ENCODE data around the gene FCRLB. TPM values are rescaled to one million over a fixed set of nuclear protein-coding genes. Genes with fewer than 3 reads are reported as not detected.
A peak's percentile ranks its signal among the peaks of the same experiment; 100 is the strongest.

FCRLB gene
- total RNA-seq, 1 donor, result 1.0 TPM

DNA sequence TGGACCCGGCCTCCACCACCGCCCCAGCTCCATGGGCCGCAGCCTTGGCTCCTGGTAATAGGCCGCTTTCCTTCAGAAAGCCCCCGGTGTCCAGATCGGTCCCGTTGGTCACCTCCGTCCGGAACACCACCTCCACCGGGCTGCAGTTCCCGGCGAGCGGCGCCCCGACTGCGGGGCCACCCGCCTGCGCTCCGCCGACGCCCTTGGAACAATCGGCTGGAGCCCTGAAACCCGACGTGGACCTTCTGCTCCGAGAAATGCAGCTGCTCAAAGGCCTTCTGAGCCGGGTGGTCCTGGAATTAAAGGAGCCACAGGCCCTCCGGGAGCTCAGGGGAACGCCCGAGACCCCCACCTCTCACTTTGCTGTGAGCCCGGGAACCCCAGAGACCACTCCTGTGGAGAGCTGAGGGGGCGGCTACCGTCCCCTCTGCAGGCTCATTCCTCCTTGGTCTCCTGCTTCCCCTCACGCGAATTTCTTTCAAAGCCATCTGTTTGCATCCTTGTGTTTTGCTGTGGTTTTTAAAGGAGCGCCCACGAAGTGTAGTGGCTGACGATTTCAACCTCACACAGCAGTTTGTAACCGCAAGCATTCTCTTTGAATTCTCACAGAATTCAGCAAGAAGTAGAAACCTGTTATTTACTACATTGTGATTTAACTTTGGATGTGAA lies 6.0 kb downstream of the FCRLB start:
- Histone ChIP-seq H3K4me1 (ENCODE audit: insufficient read depth, low read length) (peaks cover 51% of the 10 kb centered on the region), H3K9me3 (ENCODE audit: low read depth, low read length) (no peaks in the 10 kb centered on the region), H3K27me3 (ENCODE audit: insufficient read depth, low read length) (peaks cover 60% of the 10 kb centered on the region), H3K4me3 (ENCODE audit: low read length) (peak overlapping the region; percentile 47)

DNA sequence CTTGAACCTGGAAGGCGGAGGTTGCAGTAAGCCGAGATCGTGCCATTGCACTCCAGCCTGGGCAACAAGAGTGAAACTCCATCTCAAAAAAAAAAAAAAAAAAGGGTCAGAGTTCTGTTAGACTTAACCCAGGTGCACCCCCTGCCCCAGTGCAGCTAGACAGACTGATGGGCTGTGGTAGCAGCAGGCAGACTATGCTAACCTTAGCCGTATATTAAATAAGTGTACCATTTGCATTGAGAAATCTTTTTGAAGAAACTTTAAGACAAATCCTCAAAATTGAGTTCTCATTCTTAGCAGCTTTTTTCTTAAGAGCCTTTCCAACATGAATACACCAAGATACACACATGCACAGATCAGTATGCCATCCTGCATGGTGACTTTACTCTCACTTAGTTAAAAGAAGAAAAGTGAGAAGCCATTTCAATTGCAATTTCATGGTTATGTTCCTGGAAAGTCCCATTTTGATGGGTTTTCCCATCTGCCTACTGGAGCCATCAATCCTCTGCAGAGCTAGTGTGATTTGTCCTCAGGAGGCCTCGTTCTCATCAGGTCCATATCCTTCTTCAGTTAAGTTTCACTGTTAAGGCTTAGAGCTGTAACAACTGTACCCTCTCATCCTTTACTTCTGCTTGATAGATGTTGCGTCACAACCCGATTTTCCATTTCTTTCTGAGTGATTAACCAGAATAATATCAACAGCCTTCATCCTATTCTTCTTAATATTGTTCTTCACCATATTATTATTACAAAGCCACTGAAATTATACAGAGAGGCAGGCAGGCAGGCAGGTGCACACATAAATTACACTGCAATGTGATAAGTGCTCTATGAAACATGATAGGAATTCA lies 7.3 kb downstream of the FCRLB start:
- Histone ChIP-seq H3K27me3 (ENCODE audit: insufficient read depth, low read length) (peaks cover 59% of the 10 kb centered on the region), H3K9me3 (ENCODE audit: low read depth, low read length) (no peaks in the 10 kb centered on the region), H3K4me3 (ENCODE audit: low read length) (no peak overlapping the region), H3K4me1 (ENCODE audit: insufficient read depth, low read length) (peaks cover 45% of the 10 kb centered on the region)

DNA sequence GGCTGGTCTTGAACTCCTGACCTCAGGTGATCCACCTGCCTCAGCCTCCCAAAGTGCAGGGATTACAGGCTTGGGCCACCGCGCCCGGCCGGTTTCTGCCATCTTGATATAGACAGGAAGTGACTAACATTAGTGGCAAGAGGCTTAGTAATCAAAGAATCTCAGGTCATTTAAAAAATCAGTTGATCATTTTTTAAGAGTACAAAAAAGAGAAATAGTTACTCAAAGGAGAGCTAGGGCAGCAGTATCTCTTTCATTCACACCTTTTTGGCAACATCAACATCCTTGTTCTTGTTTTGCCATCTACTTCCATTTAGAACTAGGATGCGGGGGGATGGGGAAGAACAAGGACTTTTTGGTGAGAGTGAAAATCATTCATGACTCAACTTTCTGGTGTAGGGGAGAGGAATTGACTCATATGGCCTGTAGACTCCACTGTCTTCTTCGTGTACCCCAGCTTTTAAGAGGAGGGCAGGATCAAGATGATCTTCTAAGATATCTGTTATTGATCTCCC lies 8.8 kb downstream of the FCRLB start:
- Histone ChIP-seq H3K4me1 (ENCODE audit: insufficient read depth, low read length) (peaks cover 45% of the 10 kb centered on the region), H3K4me3 (ENCODE audit: low read length) (no peak overlapping the region), H3K27me3 (ENCODE audit: insufficient read depth, low read length) (peaks cover 47% of the 10 kb centered on the region), H3K9me3 (ENCODE audit: low read depth, low read length) (no peaks in the 10 kb centered on the region)

DNA sequence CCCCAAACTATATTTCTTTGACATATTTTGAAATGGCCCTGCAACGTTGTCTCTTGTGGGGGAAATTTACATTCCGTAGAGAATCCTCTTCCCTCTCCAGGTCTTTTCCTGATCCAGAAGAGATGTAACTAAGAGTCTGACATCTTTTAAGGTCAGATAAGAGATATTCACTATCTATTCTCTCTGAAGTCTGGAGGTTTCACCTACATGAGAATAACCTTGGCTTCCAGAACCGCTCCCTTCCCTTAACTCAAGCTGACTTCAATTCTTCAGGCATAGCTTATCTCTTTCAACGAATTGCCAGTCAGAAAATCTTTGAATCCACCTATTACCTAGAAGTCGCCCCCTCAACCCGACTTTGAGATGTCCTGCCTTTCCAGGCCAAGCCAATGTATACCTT lies 9.9 kb downstream of the FCRLB start:
- H3K4me1 ChIP-seq (ENCODE audit: insufficient read depth, low read length), result peaks cover 34% of the 10 kb centered on the region
- no peak overlapping the region for H3K4me3 ChIP-seq (ENCODE audit: low read length)
- peaks cover 40% of the 10 kb centered on the region for H3K27me3 ChIP-seq (ENCODE audit: insufficient read depth, low read length)
- no peaks in the 10 kb centered on the region for H3K9me3 ChIP-seq (ENCODE audit: low read depth, low read length)

DNA sequence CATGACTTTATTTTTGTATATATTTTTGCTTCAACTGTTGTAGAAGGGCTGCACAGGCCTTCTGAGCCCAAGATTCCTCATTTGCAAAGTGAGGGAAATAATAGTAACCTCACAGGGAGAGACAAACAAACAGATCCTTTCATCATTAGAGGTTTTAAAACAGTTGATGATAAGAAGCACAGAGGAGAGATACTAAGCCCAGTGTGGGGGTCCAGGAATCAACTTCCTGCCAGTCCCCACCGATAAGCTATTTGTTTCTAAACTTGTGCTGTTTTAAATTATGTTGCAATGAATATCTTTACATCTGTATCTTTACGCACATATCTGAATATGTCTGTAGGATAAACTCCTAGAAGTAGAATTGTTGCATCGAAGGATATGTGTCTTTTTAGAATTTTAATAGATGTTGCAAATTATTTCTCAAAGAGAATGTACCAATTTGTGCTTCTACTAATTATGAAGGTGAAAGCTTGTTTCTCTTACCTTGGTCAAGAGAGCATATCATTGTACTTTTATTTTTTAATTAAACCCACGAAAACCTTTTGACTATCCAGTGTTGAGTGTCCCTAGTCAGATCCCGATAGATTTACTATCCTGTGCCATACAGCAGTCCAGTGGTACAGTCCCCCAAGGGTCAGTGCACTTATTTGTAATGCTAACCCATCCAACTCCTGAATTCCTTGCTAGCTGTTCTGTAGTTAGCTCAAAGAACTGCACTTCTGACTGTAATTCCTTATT lies 10.8 kb downstream of the FCRLB start:
- H3K4me1 ChIP-seq (ENCODE audit: insufficient read depth, low read length), result peaks cover 28% of the 10 kb centered on the region
- peaks cover 40% of the 10 kb centered on the region for H3K27me3 ChIP-seq (ENCODE audit: insufficient read depth, low read length)
- no peaks in the 10 kb centered on the region for H3K9me3 ChIP-seq (ENCODE audit: low read depth, low read length)
- no peak overlapping the region for H3K4me3 ChIP-seq (ENCODE audit: low read length)

DNA sequence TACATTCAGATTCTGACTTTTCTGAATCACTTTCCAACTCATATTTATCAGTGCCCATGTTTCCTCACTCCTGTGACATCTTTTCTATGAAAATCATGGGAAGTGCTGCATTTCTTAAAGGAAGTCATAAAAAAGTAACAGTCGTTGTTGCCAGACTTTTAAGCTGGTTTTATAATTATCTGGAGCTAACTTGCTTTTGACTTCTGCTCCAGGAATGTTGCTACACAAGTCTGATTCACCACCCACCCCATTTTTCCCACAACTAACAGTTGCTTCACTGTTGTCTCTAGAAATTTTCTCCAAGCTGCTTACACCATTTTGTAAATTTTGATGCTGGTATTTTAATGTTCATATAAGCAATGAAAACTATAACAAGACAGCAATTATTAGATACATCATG lies 12.2 kb downstream of the FCRLB start:
- Histone ChIP-seq H3K9me3 (ENCODE audit: low read depth, low read length) (no peaks in the 10 kb centered on the region), H3K4me3 (ENCODE audit: low read length) (no peak overlapping the region), H3K4me1 (ENCODE audit: insufficient read depth, low read length) (peaks cover 20% of the 10 kb centered on the region), H3K27me3 (ENCODE audit: insufficient read depth, low read length) (peaks cover 26% of the 10 kb centered on the region)

DNA sequence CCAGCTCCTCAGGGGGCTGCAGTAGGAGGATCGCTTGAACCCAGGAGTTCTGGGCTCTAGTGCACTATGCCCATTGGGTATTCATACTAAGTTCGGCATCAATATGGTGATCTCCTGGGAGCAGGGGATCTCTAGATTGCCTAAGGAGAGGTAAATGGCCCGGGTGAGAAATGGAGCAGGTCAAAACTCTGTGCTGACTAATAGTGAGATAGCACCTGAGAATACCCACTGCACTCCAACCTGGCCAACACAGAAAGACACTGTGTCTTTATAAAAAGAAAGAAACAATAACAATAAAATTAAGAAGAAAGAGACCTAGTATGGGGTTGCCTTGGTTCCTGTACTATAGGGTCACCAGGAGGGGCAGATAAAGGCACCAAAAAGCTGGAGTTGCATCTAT lies 14.5 kb downstream of the FCRLB start:
- Histone ChIP-seq H3K27me3 (ENCODE audit: insufficient read depth, low read length) (peaks cover 14% of the 10 kb centered on the region), H3K4me3 (ENCODE audit: low read length) (no peak overlapping the region), H3K4me1 (ENCODE audit: insufficient read depth, low read length) (peaks cover 28% of the 10 kb centered on the region), H3K9me3 (ENCODE audit: low read depth, low read length) (no peaks in the 10 kb centered on the region)

DNA sequence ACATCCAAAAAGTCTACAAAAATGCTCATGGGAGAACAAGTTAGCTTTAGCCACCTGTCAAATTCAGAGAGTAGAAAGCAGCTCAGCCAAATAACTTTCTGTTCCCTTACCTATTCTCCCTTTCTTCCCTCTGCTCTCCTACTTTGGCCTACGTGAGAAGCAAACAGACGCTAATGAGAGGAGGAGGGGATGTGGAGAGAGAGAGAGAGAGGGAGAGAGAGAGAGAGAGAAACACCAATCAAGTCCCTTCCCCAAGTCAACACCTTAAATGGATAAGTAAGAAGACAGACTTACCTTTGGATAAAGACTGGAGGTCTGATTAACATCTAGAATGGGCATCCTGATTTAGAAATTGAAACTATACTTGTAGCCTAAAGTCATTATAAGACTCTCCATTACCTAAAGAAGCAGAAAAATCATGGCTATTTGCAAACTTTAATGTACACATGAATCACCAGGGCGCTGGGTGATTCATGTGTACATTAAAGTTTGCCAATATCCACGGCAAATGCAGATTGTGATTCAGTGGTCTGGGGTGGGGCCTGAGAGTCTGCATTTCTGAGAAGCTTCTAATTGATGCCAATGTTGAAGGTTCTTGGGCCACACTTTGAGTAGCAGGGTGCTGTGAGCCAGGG lies 15.1 kb downstream of the FCRLB start:
- Histone ChIP-seq H3K4me3 (ENCODE audit: low read length) (no peak overlapping the region), H3K27me3 (ENCODE audit: insufficient read depth, low read length) (peaks cover 9% of the 10 kb centered on the region), H3K4me1 (ENCODE audit: insufficient read depth, low read length) (peaks cover 33% of the 10 kb centered on the region), H3K9me3 (ENCODE audit: low read depth, low read length) (no peaks in the 10 kb centered on the region)

DNA sequence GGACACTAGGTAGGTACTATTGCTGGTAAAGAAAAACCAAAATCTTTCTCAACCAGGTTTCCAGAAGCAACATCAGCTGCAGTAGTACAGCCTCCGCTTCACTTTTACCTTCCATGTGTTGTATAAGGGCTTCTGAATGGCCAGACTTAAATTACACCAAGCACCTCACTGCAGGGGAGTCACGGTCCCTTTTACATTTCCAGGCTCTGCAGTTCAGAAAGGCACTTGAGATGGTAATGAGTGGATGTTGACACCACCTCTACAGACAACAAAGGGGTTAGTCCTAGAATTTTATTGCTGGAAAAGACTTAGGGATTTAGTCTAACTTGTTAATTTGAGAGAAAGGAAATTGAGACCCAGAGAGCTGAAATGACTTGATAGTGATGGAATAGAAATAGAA lies 16.3 kb downstream of the FCRLB start:
- Histone ChIP-seq H3K27me3 (ENCODE audit: insufficient read depth, low read length) (peaks cover 5% of the 10 kb centered on the region), H3K9me3 (ENCODE audit: low read depth, low read length) (no peaks in the 10 kb centered on the region), H3K4me3 (ENCODE audit: low read length) (no peak overlapping the region), H3K4me1 (ENCODE audit: insufficient read depth, low read length) (peaks cover 35% of the 10 kb centered on the region)

DNA sequence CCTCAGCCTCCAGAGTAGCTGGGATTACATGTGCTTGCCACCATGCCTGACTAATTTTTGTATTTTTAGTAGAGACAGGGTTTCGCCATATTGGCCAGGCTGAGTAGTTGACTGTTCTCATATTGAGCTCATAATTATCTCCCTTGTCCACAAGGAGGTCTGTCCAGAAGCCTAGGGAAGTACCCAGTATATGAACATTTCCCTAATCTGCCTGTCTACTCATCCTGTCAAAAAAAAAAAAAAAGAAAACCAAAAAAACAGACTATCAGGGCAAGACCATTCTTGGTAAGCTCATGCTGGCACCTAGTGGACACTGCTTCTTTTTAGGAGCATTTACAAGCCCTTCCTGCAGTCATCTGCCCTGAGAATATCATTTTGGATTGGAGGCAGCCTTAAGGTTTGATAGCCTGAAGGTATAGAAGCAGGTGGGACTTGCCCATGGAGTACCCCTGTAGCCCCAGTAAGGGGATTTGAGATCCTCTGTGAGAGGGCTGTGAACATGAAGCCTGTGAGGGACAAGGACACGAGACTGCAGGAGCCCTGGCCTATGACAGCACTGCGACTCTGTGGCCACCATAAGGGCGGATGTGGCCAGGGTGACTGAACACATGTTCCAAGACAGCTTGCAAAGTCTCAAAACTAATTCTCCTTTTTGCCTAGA lies 17.4 kb downstream of the FCRLB start:
- Histone ChIP-seq H3K9me3 (ENCODE audit: low read depth, low read length) (no peaks in the 10 kb centered on the region), H3K4me3 (ENCODE audit: low read length) (no peak overlapping the region), H3K4me1 (ENCODE audit: insufficient read depth, low read length) (peaks cover 35% of the 10 kb centered on the region), H3K27me3 (ENCODE audit: insufficient read depth, low read length) (peaks cover 5% of the 10 kb centered on the region)

DNA sequence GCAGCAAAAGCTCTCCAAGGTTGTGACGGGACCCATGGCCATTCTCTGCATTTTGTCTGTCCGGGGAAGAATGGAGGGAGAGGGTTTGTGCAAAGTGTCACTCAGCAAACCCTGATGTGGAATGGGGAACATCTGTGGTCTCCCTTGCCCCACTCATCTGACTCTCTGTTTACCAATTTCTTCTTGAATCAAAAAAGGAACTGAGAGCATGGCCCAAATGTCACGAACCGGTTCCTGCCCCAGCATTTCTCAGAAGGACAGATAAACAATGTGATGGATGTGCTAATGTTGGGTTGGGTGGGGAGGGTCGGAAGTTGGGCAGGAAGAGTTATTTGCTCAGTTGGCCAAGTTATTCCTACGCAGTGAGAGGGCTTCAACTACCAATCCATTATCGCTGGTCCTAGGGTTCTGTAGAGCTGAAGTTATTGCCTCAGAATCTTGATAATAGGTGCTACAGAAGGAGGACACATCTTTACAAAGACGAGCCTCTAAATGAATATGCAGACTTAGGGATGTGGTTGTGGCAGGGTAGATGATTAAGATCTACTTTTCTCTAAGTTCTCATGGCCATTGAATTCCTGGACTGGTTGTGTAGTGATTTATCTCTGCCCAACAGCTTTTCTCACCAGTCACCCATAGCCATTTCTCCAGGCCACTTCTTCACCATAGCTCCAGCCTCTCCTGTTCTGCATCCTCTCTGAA lies 18.7 kb downstream of the FCRLB start:
- peaks cover 5% of the 10 kb centered on the region for H3K27me3 ChIP-seq (ENCODE audit: insufficient read depth, low read length)
- no peaks in the 10 kb centered on the region for H3K9me3 ChIP-seq (ENCODE audit: low read depth, low read length)
- H3K4me3 ChIP-seq (ENCODE audit: low read length), result no peak overlapping the region
- H3K4me1 ChIP-seq (ENCODE audit: insufficient read depth, low read length), result peaks cover 35% of the 10 kb centered on the region

DNA sequence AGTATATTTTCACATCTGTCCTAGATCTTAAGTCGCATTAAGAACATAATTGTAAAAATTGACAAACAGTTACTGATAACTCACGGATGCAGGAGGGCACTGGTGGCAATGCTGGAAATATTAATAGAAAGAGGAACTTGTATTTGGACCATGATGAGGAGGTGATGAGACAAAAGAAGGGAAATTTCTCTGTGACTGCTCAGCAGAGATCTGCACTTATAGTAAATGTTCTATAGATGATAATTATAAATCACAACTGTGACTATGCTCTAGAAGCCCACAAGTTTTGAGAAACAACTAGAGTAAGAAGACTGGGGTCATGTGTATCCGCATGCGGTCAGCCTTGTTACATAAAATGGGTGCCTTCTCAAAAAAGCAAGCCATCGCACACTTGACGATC lies 19.6 kb downstream of the FCRLB start:
- Histone ChIP-seq H3K4me3 (ENCODE audit: low read length) (no peak overlapping the region), H3K4me1 (ENCODE audit: insufficient read depth, low read length) (peaks cover 35% of the 10 kb centered on the region), H3K9me3 (ENCODE audit: low read depth, low read length) (no peaks in the 10 kb centered on the region), H3K27me3 (ENCODE audit: insufficient read depth, low read length) (peaks cover 3% of the 10 kb centered on the region)

DNA sequence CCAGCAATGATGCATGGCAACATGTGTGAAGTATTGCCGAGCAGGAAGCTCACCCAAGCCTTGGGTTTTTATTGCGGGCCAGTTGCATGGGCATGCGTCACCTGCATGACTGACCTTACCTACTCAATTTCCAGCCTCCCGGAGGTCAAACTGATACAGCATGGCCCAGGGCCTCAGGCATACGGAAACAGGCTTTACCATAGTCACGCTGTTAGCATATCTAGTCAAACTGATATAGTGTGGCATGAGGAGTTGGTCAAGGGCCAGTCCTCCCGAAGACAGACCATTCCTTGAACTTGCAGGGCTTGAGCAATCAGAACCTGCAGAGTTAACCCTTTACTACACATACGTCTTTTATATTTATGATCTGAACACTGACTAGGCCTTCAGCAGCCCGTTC lies 21.9 kb downstream of the FCRLB start:
- peaks cover 35% of the 10 kb centered on the region for H3K4me1 ChIP-seq (ENCODE audit: insufficient read depth, low read length)
- H3K9me3 ChIP-seq (ENCODE audit: low read depth, low read length), result no peaks in the 10 kb centered on the region
- peaks cover 3% of the 10 kb centered on the region for H3K27me3 ChIP-seq (ENCODE audit: insufficient read depth, low read length)
- H3K4me3 ChIP-seq (ENCODE audit: low read length), result no peak overlapping the region

DNA sequence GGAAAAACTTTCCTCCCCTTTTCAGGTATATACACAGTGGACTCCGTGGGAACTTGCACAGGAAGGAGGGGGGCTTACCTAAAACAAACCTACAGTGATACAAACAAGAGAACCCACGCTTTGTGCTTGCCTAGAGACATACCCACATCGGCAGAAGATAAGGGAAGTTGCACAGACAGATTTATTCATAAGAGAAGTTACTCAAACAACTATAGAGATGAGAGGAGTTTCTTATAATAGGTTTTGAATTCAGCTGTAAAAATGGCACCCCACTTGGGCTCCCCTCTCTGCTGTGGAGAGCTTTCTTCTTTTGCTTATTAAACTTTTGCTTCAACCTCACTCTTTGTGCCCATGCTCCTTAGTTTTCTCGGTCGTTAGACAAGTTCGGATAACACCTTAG lies 26.5 kb downstream of the FCRLB start:
- Histone ChIP-seq H3K9me3 (ENCODE audit: low read depth, low read length) (no peaks in the 10 kb centered on the region), H3K4me1 (ENCODE audit: insufficient read depth, low read length) (peaks cover 21% of the 10 kb centered on the region), H3K27me3 (ENCODE audit: insufficient read depth, low read length) (peaks cover 3% of the 10 kb centered on the region), H3K4me3 (ENCODE audit: low read length) (no peak overlapping the region)
